ENCODE measurements around the gene ANGPTL2.

Gene ANGPTL2

DNA sequence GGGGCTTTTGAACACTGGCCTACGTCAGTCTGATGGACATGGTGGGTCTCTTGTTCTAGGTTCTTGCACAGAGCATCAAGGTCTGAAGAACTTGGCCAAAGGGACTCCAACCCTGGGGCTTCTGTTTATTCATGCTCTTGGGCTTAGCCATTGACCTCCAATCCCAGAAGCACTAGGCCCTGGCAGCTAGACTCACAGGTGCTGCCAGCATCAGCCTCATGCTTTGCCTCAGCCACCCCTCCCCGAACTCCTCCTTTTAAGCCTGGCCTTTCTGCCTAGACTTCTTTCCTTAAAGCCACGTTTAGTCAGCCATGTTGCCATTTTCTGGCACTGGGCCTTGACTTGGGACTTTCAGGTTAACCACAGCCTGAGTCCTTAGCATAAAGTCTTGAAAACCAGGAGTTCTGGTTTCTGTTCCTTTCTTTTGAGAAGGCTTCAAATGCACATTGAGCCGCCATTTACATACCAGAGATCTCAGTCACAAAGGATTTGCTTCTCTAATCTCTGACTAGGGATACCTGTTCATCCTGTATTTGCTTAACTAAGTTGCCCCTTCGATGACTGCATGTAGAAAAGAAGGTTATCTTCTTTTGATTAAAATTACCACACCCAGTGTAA, 54.7 kb downstream of the ANGPTL2 start:
- no peak for DNase-seq

DNA sequence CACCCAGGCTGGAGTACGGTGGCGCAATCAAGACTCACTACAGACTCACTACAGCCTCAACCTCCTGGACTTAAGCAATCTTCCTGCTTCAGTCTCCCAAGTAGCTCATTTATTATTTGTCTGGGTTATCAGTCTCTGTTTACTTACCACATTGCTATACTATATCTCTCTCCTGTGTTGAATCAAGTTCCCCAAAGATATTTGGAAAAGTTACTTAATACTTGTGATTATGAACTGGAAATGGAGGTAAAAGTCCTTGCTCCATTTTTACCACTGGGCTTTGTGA, 55.6 kb downstream of the ANGPTL2 start:
- DNase-seq, result no peak

DNA sequence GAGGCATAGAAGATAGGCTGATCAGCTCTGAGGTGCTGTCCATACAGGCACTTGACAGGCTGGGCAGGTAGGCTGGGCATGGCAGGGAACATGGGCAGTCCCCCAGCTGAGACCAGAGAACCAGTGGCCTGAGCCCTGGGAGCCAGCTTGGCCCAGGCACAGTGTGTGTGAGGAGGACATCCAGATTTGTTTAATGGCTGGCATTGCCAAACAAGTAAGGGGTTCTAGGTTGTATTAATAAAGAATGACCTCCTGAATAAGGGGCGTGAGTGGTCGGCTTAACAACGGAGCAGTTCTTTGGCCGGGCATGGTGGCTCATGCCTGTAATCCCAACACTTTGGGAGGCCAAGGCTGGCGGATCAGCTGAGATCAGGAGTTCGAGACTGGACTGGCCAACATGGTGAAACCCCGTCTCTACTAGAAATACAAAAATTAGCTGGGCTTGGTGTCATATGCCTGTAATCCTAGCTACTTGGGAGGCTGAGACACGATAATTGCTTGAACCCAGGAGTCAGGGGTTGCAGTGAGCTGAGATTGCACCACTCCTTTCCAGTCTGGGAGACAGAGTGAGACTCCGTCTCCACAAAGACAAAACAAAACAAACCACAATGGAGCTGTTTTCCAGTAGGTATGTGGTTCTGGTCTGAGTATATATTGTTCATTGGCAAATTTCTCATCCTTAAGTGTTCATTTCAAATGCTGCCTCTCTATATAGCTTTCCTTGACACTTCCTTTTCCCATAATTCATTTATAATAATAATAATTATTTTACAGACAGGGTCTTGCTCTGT, 56.2 kb downstream of the ANGPTL2 start:
- DNase-seq, result no peak

DNA sequence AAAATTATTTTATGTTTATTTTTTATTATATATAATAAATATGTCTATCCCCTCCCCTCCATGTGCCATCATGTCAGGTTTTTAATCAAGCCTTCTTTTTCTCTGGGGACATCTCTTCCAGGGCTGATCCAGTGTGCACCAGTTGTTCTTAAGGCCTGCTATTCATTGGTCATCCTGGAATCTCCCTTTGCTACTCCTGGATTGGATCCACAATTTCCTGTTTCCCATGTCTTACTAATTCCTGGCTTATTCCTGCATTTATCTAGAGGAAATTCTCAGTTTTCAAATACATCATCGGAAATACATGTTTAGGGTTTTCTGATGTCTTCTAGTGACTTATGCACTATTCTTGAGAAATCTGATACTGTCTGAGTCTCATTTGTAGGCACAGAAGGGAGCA, 56.8 kb downstream of the ANGPTL2 start:
- DNase-seq, result no peak

DNA sequence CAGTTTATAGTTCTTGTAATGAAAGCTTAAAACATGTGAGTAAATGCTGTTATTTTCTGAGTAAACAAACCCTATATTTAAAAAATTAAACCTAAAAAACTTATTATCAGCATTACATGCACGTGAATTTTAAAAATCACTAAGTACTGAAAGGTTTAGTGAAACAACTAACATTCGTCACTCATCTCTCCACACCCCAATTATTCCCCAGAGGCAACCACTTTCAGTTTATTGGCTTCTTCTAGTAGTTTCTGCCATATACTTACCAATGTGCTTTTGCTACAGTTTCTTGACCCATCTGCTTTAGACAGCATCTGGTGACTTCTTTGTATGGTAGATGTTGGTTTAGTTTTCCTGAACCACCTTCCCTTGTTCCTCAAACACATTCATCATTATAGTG, 58.1 kb downstream of the ANGPTL2 start:
- no peak for DNase-seq

DNA sequence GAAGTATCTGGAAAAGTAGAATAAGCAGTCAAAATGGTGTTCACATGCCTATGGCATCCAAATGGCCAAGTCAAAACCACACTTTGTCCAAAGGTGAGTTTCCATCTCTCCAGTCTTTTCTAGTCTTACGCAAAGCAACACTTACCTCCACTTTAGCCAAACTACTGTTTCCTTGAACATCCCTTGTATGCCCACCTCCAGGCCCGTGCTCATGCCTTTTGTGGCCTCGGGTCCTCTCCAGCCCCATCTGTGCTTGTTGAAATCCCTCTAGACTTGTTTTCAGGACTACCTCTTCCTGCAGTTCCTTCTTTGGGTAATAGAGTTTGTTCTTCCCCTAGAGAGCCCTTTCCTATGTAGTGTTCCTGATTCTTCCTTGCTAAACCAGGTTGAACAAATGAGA, 61.0 kb downstream of the ANGPTL2 start:
- DNase-seq, result no peak

DNA sequence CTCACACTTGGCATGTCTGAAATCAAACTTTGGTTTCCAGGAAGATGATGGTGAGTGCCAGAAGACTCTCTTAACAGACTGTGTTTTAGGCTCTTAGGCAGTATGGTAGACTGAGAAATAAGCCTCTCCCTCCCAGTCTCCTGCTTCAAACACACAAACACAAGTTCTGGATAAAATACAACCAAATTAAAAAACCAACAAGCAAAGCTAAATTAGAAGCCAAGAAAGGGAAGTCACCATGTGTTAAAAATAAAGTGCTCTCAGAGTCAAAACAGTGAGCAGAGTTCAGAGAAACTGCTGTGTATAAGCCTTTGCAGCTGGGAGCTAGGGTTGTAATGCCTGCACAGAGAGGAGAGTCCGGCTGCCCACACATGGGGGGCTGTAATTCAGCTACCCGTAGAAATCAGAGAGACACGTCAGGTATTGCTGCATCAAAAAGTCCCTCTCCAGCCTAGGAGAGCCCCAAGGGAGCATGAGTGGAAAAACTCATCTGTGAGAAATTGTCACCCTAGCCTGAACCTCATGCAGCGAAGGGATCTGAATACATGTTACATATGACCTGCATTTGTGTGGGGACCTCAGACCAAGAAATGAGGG, 62.6 kb downstream of the ANGPTL2 start:
- DNase-seq, result no peak

DNA sequence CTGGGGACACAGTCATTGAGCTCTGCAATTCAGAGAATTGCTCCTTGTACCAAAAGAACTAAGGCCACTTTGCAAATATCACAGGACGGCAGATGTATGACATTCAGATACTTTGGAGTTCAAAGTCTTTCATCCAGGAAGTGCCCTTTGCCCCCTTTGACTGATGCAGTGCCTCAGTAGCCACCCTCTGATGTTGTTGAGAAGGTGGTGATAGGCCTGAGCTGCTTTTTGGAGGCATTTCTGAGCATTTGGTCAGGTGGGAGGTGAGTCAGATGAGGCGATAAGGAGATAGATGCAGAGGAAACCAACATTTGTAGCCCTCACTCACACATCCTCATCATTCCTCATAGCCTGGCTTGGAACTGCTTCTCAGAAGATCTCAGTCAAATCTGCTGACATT, 63.4 kb downstream of the ANGPTL2 start:
- DNase-seq, result no peak

DNA sequence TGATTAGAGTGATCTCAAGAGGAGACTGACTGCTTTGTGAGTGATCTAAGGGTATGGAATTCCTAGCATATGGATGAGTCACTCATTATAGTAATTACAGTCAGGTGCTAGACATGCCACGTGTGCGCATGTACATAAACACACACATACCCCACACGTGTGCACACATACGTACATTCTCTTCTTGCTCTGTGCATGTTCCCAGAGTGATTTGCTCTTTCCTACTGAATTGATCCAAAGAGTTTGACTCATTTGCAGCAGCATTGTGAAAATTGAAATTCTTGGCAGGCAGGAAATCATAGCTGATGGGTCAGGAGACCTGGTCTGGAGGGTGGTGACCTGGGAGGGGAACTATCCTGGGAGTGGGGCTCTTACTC, 63.8 kb downstream of the ANGPTL2 start:
- DNase-seq, result no peak

DNA sequence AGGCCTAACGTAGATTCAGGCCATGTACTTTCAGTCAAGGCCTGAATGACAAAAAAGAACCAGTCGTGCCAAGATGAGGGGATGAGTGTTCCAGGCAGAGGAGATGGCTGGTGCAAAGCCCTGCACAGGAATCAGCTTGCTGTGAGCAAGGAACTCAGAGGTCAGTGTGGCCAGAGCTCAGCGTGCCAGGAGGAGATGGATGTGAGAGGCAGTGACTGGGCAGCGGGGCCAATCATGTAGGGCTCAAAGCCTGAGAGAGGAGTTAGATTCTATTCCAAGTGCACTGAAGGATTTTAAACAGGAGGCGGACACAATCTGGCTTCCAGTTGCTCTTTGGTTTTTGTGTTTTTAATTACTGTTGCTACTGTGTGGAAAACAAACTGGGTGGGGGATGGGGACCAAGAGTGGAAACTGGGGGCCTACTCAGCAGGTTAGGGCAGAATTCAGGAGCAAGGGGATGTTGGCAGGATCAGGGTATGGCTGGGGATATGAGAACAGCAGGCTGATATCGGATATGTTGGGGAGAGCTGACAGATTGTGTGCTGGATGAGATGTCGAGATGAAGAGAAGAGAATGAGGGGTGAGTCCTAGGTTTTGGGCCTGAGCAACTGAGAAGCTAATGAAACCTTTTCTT, 64.3 kb downstream of the ANGPTL2 start:
- no peak for DNase-seq

DNA sequence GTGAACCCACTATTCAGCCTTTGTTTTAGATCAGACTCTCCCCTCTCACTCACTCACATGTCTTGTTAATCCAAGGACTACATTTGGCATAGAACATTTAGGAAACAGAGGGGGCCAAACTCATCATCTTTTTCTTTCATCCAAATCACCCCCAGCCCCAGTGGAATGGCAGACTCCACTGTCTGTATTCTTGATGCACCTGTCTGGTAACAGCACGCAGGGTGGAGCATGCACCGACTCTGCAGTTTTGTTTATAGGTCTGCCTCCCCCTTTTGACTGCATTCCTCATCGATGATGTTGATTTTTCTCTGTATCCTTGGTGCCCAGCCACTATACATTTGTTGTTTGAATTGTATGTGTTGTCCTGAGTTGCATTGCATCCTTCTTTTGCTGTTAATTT, 66.0 kb downstream of the ANGPTL2 start:
- no peak for DNase-seq

DNA sequence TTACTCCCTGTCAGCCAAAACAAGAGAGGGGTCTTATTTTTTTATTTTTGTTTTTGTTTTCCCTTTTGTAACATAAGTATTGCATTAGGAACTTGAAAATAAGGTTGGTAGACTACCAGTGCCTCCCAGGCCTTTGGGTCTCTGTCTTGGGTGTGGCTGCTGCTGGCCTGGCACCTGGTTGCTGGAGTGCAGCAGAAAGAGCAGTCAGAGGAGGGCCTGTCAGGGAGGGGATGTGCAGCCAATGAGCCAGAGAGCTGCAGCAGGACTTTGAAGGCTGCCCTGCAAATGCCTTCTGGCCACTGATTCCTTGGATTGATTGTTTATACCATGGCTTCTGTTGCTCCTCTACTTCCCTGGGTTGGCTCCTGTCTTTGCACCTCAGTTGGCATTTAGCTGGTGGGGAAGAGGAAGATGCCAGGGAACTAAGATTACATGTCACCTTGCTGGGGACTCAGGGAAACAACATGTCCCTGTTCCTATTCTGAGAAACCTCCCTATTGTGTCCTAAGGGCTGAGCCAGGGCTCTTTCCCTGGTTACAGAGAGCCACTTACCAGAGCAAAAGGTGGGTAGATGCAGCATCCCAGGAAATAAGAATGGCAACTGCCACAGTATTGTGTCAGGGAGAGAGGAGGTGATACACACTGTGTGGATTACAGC, 66.6 kb downstream of the ANGPTL2 start:
- DNase-seq, result no peak

DNA sequence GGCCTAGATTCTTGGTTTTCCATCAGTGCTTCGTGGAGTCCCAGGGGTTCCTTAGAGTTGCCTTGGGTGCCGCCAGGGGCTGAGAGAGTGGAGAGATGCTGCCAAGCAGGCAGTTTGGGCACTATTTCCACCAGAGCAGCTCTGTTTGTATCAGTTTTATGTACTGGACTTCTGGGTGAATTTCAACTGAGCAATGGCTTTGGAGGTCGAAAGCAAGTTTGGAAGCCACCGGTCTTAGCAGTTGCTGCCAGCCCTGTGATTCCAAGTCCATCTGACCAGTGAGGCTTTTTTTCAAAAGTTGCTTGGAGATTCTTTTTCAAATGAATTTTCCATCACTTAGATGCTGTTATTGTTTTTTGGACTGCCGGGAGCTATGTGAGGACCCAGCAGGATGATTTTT, 68.5 kb downstream of the ANGPTL2 start:
- DNase-seq, result no peak

DNA sequence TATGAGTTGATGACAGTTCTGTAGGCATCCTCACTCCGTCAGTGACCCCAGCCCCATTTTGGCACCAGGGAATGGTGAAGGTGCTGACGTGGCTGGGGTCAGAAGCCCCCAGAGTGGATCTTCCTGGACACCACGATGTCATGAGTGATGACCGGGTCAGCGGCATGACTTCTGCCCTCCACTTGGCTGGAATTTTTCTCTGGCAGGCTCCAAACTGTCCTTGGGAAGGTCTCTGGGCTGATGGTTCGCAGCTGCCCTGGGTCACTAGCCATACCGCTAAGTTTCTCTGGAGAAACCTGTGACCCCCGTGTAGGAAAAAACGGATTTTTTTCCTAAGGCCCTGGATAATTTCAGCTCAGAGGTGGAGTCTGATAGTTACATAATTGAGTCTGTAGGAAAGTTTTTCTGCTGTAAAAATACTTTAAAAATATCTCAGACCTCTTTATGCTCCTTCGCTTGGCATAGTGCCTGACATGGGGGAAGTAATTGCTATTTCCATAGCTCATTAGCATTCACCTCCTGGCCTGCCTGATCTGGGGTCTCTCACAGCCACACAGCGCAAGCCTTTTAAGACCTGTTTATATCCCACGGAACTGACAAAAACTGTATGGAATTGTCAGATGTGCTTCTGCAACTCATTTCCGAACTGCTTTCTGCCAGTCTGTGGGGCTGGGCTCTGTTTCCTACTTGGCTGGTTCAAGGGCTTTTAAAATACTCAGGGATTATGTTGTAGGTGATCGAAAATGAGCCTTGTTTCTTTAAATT, 69.2 kb downstream of the ANGPTL2 start:
- no peak for DNase-seq

DNA sequence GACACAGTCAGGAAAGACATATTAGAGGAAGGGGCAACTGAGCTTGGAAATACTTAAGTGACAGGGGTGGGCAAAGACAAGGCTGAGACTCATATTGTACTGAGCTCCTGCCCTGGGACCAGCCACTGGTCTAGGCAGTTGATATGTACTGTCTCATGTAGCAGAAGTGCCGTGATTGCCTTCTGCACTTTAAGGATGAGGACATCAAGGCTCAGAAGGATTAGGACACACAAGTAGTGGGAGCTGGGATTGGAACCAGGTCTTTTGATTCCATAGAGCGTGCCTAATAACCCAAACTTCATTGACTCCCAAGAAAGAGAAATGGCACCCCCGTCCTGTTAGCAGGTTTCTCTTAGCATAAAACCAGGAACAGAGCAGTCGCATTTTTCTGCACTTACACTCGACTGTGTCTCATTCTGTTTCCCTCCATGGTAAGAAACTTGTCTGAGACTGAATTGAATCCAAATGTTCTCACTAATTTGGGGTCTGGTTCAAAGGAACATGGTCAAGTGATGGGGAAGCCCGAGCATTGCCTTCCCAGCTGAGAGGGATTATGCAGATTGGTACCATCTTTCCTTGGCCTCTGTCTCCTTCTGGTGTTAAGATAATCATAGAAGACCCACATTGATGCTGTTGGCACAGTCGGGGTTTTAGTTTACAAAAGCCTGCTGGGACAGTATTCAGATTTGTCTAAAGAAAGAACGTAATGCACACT, 70.4 kb downstream of the ANGPTL2 start:
- DNase-seq, result no peak

DNA sequence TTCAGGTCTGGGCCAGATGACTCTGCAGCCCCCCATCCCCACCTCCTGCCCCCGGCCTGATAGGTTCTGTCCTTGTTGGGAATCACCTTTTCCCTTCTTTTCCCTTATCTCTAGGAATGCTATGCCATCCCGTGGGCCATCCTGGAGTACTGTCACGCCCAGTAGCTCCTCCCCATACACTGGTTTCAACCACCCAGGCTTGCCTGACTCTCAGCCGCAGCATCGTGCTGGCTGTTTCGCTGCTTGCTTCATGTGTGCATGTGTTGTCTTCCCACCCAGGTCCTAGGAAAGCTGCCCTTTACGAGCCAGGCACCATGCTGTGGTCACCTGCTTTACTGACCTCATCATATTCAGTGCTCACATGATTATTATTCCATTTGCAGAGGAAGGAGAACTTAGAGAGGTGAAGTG, 71.8 kb downstream of the ANGPTL2 start:
- no peak for DNase-seq

DNA sequence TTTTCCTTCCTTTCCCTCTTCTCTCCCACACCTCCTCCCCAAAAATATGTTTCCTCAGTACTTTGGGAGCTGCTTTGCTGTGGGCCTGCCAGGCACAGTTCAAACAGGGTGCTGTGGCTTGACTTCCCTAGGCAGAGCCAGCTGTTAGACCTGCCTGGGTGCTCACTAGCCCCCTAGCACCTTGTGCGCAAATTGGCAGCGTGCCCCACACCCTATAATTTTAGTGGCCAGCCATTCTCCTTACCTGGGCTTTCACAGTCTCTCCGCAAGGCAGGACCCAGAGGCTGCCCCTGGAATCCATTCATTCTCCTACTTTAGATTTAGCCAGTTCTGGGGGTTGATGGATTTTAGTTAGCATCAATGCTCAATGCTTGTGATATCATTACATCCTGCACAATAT, 72.3 kb downstream of the ANGPTL2 start:
- no peak for DNase-seq

DNA sequence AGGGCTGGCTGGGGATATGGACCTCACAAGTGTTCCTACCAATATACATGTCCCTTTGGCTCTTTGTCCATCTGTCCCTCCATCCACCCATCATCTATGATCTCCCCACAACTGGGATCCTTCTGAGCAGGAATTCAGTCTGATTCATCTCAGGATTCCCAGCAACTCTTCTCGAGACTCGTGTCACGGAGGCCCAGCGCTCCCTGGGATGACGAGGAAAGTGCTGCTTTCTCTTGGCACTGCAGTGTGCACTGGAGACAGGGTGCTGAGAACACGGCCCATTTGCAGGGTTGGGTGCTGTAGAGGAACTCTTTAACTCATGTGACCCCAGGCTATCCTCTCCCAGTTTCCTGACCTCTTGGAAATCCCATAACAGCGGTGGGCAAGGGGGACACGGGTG, 72.9 kb downstream of the ANGPTL2 start:
- DNase-seq, result no peak

DNA sequence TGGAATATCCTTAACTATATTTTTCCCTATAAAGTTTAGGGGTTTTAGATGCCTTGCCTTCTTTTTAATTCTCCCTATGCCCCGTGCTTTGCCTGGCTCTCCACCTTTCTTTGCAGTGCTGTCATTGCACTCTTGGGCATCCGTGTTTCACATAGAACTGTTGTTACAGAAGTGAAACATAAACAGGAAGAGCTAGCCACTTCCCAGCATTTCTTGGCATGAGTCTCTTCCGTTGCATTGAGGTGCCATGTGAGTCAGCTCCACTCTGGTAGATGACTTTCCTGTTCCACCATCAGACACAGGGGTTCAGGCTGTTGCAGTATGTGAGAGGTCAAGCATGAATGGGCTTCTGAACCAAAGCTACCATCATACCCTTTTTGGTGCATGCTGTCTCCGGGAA, 73.4 kb downstream of the ANGPTL2 start:
- no peak for DNase-seq

DNA sequence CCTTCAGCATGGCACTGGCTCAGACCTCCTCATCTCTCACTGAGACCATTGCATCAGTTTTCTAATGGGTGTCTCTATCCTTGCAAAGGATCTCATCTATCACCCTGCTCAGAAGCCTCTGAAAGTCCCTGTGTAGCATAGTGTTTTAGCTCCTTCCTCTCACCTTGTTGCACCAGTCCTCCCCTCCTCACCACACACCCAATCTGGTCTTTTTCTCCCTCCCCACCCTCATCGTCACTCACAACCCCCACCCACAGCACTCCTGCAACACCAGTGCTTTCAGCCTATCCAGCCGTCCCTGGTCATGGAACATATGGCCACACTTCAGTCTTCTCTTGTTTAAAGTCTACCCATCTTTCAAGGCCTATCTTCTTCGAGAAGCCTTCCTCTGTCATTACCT, 74.5 kb downstream of the ANGPTL2 start:
- DNase-seq, result no peak

DNA sequence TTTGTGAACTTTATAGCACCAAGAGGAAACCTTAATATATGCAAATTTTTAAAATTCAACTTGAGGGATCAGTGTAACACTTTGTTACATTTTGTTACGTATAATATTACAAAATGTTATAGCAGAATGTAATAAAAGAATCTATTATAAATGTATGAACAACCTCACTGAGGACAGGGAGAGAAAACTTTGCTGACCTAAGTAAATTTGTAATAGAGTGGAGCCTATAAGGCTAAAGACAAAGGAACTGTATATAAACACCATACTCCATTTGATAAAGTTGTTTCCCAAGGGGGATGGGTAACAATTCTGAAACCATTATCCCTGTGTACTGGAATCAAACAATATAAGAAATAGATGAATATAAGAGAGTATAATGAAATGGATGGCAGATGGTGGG, 77.3 kb downstream of the ANGPTL2 start:
- DNase-seq, result no peak

DNA sequence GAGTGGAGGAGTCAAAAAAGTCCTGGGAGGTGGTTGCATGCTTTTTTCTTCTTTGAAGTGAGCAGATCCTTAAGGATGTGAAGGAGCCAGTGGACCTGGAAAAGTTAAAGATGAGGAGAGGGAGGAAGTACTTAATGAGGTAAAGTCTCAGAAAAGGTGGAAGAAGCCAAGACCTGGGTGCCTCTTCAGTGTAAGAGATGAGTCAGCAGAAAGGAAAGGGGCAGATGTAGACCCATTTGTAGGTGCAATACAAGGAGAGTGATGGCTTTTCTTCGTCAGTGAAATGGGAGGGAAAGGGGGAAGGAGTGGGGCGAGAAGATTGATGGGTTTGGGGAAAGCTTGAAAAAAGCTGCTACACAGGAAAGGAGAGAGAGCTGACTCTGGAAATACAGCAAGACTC, 82.9 kb downstream of the ANGPTL2 start:
- no peak for DNase-seq
